DMS153 treated with DMSO at 0.1 percent for 48 hours (cell line): ENCODE measurements around the gene KRTAP4-8.
"Not testable (repeated sequence)": the region's sequence is repeated elsewhere in the genome, so short reads cannot be mapped to it uniquely, and the experiment has no call there.

Experiments
- DNase-seq: peaks from one replicate; lab custom pipeline; 2025; ENCODE audit not compliant: unreplicated experiment; lab: John Stamatoyannopoulos, UW

Gene KRTAP4-8

DNA sequence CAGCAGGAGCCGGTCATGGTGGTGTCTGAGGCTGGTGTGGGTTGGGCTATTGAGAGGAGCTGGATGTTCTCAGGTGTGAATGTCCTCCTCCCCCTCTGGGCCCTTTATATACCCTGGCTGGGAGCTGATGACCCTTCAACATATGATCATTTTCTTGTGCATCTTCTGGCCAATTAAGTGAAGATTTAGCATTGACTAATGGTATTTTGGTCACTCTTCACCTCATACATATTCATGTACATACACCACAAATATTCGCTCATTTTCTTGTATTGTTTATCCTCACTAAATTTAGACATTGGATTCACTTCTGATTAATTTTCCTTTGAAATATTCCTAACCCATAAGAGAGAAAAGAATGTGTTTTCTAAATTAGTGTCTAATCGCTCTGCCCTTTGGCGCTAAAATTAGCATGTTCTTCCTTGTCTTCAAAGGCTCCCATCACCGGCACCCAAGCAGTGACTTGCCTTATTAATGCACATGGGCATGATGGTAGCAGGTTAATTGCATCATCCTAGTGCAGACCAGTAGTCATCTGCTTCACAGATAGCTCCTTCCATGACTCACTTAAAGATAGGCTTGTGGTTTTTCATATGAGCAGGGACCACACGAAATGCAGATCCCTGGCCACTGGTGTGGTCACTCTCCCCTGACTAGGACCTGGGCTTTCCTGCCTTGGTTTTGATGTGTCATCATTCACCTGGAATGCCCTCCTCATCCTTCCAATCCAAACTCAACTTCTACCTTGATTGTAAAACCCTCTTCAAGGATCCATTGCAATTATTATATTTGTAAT, 31.9 kb downstream of the KRTAP4-8 start, which contains the start of gene KRTAP2-4:
TSS of gene KRTAP2-4 (minus strand) at position 51 of the 796 bp plus-strand sequence. CDS start at position 17, 34 bp downstream.
- no peak for DNase-seq

- DNase-seq = not testable (repeated sequence)
Observed at GRCh38 chr17:41065016-41065689, 32.8 kb downstream of the KRTAP4-8 start.

GRCh38 chr17:41064301-41064700, 33.6 kb downstream of the KRTAP4-8 start:
- no peak for DNase-seq

DNA sequence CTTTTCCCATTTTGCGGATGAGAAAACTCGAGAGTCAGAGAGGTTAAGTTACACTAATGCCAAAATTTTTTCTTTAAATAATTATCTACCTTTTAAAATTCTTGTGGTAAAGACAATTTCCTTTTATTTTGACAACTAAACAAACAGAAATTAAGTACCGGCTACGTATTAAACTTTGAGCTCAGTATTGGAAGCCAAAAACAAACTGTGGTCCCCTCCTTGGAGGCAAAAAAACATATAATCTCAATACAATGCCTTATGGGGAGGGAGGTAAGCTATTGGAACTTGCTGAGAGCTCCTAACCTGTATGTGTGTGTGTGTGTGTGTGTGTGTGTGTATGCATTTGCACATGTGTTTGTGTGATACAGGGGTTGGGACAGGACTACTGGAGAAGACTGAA, 34.5 kb downstream of the KRTAP4-8 start:
- no peak for DNase-seq

DNA sequence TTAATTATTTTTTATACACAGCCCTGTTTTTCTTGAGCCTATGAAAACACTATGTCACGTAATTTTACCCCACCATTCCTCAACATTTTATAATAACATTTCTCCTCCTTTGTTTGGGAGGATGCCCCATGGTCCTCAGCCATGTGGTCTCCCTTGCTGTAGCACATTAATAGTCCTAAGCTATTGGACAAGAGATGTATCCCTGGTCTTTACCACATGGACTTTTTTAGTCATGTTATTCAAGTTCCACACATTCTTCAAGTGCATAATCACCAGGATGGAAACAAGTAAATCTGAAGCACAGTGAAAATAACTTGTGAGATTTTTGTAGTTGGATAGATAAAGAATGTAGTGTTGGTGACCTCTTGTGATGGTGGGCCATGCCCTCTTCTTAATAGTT, 36.0 kb downstream of the KRTAP4-8 start:
- no peak for DNase-seq

DNA sequence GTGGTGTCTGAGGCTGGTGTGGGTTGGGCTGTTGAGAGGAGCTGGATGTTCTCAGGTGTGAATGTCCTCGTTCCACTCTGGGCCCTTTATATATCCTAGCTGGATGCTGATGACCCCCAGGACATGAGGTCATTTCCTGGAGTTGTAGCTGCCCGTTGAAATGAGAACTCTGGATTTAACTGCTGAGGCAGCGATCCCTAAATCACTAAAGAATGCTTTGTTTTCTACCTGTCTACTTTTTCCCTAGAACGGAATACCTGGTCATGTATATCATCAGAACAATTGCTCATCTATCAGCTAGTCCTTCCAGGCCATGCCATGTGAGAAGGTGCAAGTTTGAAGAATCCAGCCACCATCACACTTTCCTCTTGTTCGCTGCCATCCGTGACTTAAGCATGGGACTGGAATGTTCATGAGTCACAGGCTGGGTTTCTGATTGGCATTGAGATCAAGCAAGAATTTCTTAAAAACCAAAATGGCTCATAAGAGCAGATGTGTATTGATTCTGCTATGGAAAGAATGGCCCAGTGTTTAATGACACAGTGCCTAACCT, 37.8 kb downstream of the KRTAP4-8 start, which contains the start of gene KRTAP2-3:
TSS of gene KRTAP2-3 (minus strand) at position 63 of the 553 bp plus-strand sequence. CDS start 64 bp downstream, outside the sequence.
- no peak for DNase-seq

GRCh38 chr17:41059276-41060051, 38.5 kb downstream of the KRTAP4-8 start:
- not testable (repeated sequence) for DNase-seq

GRCh38 chr17:41058741-41059140, 39.2 kb downstream of the KRTAP4-8 start:
- no peak for DNase-seq

- no peak for DNase-seq
Observed at GRCh38 chr17:41057547-41057946, 40.4 kb downstream of the KRTAP4-8 start.

DNA sequence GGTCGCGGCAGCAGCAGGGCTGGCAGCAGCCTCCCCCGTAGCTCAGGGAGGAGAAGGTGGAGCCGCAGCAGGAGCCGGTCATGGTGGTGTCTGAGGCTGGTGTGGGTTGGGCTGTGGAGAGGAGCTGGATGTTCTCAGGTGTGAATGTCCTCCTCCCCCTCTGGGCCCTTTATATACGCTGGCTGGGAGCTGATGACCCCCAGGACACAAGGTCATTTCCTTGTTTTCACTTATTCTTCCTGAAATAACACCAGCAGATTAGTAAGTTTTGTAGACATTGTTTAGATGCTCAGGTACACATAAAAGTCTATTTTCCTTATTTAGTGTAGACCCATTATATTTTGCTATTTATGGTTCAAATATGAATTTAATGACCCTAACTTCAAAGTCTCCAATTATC, 42.8 kb downstream of the KRTAP4-8 start, which contains the start of gene KRTAP2-2:
TSS of gene KRTAP2-2 (minus strand) at position 101 of the 400 bp plus-strand sequence. CDS start at position 82, 19 bp downstream.
- not testable (repeated sequence) for DNase-seq

GRCh38 chr17:41054556-41054955, 43.4 kb downstream of the KRTAP4-8 start:
- DNase-seq = not testable (repeated sequence)

- no peak for DNase-seq
Observed at GRCh38 chr17:41054025-41054424, 43.9 kb downstream of the KRTAP4-8 start.

- DNase-seq = no peak
Observed at GRCh38 chr17:41052566-41052965, 45.4 kb downstream of the KRTAP4-8 start.

- no peak for DNase-seq
Observed at GRCh38 chr17:41049110-41049509, 48.8 kb downstream of the KRTAP4-8 start.

GRCh38 chr17:41048441-41048840, 49.5 kb downstream of the KRTAP4-8 start:
- no peak for DNase-seq
